Caco-2 (cell line): ENCODE results near the gene NDST1. TPM values are rescaled to one million over a fixed set of nuclear protein-coding genes. Genes with fewer than 3 reads are reported as not detected.

ENCODE experiments used
- BruUV-seq: library from RNA; stranded (reverse); fragments of 400-500 nt; replicated peaks from 2 replicates; lab custom pipeline; 2021; lab: Mats Ljungman, UMichigan
- CTCF ChIA-PET: fragments of 300-600 bp; sonication (Branson Sonifier 250); formaldehyde crosslinking; loops from one replicate; lab custom pipeline; 2022; ENCODE audit warnings: antibody characterized with exemption; lab: Charles Lee
- POLR2A ChIA-PET: fragments of 300-600 bp; sonication (Branson Sonifier 250); formaldehyde crosslinking; loops from one replicate; lab custom pipeline; 2022; ENCODE audit warnings: antibody characterized with exemption; lab: Charles Lee
- DNase-seq, 2 experiments: peaks; one replicate each; pipeline versions ENCODE4 v3.0.0 to v3.0.0-alpha.2; 2020 to 2022
- H3K27me3 ChIP-seq: replicated peaks from 2 replicates; pipeline ENCODE4 v1.6.0; 2011; ENCODE audit warnings: low read length; ENCODE audit not compliant: control insufficient read depth, insufficient read depth
- H3K36me3 ChIP-seq: 2 replicates; pipeline ENCODE4 v1.5.1; 2011; ENCODE audit warnings: low read length; ENCODE audit not compliant: control insufficient read depth, insufficient read depth
- H3K4me1 ChIP-seq: fragments of 250-450 bp; sonication (Bioruptor Pico); 2 replicates; pipeline ENCODE4 v1.5.1; 2020; ENCODE audit warnings: mild to moderate bottlenecking
- H3K4me3 ChIP-seq: 2 replicates; pipeline ENCODE4 v1.5.1; 2011; ENCODE audit warnings: low read depth, mild to moderate bottlenecking, control low read depth, low read length
- H3K9me3 ChIP-seq: fragments of 250-450 bp; sonication (Bioruptor Pico); 2 replicates; pipeline ENCODE4 v1.5.1; 2020; ENCODE audit warnings: mild to moderate bottlenecking, moderate library complexity
- H3K27ac Mint-ChIP-seq: one replicate; pipeline ENCODE4 v1.8.0; 2022; ENCODE audit warnings: mixed read lengths; ENCODE audit not compliant: unreplicated experiment
- H3K27me3 Mint-ChIP-seq: one replicate; pipeline ENCODE4 v1.8.0; 2022; ENCODE audit warnings: mixed read lengths; ENCODE audit not compliant: insufficient read depth, unreplicated experiment
- H3K36me3 Mint-ChIP-seq: one replicate; pipeline ENCODE4 v1.8.0; 2022; ENCODE audit warnings: mild to moderate bottlenecking, mixed read lengths; ENCODE audit not compliant: insufficient read depth, unreplicated experiment
- H3K4me1 Mint-ChIP-seq: one replicate; pipeline ENCODE4 v1.8.0; 2022; ENCODE audit warnings: low read depth, mixed read lengths; ENCODE audit not compliant: unreplicated experiment
- H3K4me3 Mint-ChIP-seq: one replicate; pipeline ENCODE4 v1.8.0; 2022; ENCODE audit warnings: mild to moderate bottlenecking, moderate library complexity, mixed read lengths; ENCODE audit not compliant: unreplicated experiment
- H3K9me3 Mint-ChIP-seq: one replicate; pipeline ENCODE4 v1.8.0; 2022; ENCODE audit warnings: mixed read lengths; ENCODE audit not compliant: unreplicated experiment
- CTCF ChIP-seq, 2 experiments: fragments of 200-600 bp in 1 of 2; IDR thresholded peaks; 1 replicate in 1 of 2; 2 replicates in 1 of 2; pipeline versions ENCODE4 v1.5.1 to v1.8.0; 2011 to 2022; ENCODE audit warnings: antibody characterized with exemption in 1 of 2, control low read depth in 1 of 2, inconsistent platforms in 1 of 2, low read depth in 1 of 2, low read length in 1 of 2, mild to moderate bottlenecking in 1 of 2, moderate library complexity in 1 of 2; ENCODE audit not compliant: insufficient read depth in 1 of 2, severe bottlenecking in 1 of 2, unreplicated experiment in 1 of 2
- intact Hi-C: fragments of 100-400 bp; cut with micrococcal nuclease; formaldehyde crosslinking; loops from one replicate; pipeline ENCODE4 v1.10.0; 2022; ENCODE audit not compliant: unreplicated experiment
- total RNA-seq: library from RNA; stranded (reverse); gene quantifications from 2 replicates; pipeline ENCODE4 v1.2.3, GENCODE V29; 2022

Gene NDST1
- total RNA-seq, 1 experiment from 2014 or later, result 110 TPM

GRCh38 chr5:150578781-150579461 lies 71.0 kb downstream of the NDST1 start:
- Histone ChIP-seq H3K9me3 (no peaks in the 10 kb centered on the region), H3K4me1 (peaks cover 54% of the 10 kb centered on the region), H3K27me3 (no peaks in the 10 kb centered on the region), H3K36me3 (no peaks in the 10 kb centered on the region), H3K4me3 (no peak overlapping the region)
- intact Hi-C loops, result no loop called here
- ChIA-PET POLR2A (no interaction called here), CTCF (no interaction called here)
- Mint-ChIP-seq H3K4me3 (no peak overlapping the region), H3K36me3 (no peaks in the 10 kb centered on the region), H3K4me1 (peaks cover 24% of the 10 kb centered on the region), H3K27ac (no peak overlapping the region), H3K27me3 (no peaks in the 10 kb centered on the region), H3K9me3 (no peaks in the 10 kb centered on the region)
- peak in 1 of 2 experiments; percentile 11 for DNase-seq
- TF ChIP-seq CTCF (IDR thresholded peaks at IDR 0.05; ENCODE audit: insufficient read depth in 1 of 2, low read depth in 1 of 2, low read length in 1 of 2, severe bottlenecking in 1 of 2, unreplicated experiment in 1 of 2), result no peak
- BruUV-seq, result no TSS peak

- H3K4me3 Mint-ChIP-seq, result no peak overlapping the region
- no peak overlapping the region for H3K27ac Mint-ChIP-seq
- Histone ChIP-seq H3K36me3 (no peaks in the 10 kb centered on the region), H3K27me3 (no peaks in the 10 kb centered on the region), H3K4me1 (peaks cover 56% of the 10 kb centered on the region), H3K9me3 (no peaks in the 10 kb centered on the region), H3K4me3 (no peak overlapping the region)
- intact Hi-C loops, result no loop called here
- no peak for TF ChIP-seq CTCF (IDR thresholded peaks at IDR 0.05; ENCODE audit: insufficient read depth in 1 of 2, low read depth in 1 of 2, low read length in 1 of 2, severe bottlenecking in 1 of 2, unreplicated experiment in 1 of 2)
- ChIA-PET POLR2A (interaction anchor here (1.0 kb wide), 1 partner anchor 60 kb away, joined by 3 read pairs; no protein-coding TSS in a partner anchor), CTCF (no interaction called here)
- BruUV-seq, result no TSS peak
- peaks cover 24% of the 10 kb centered on the region for H3K4me1 Mint-ChIP-seq
- H3K9me3 Mint-ChIP-seq, result no peaks in the 10 kb centered on the region
- peak in 1 of 2 experiments; percentile 31 for DNase-seq
- H3K36me3 Mint-ChIP-seq, result no peaks in the 10 kb centered on the region
- H3K27me3 Mint-ChIP-seq, result no peaks in the 10 kb centered on the region
Observed at GRCh38 chr5:150579462-150580400, 71.8 kb downstream of the NDST1 start.

GRCh38 chr5:150580917-150581316 lies 73.0 kb downstream of the NDST1 start:
- Mint-ChIP-seq H3K4me1 (peaks cover 21% of the 10 kb centered on the region), H3K9me3 (no peaks in the 10 kb centered on the region), H3K27ac (peak overlapping the region; percentile 92), H3K27me3 (no peaks in the 10 kb centered on the region), H3K4me3 (peak overlapping the region; percentile 48), H3K36me3 (no peaks in the 10 kb centered on the region)
- DNase-seq, result peak in 1 of 2 experiments; percentile 7
- no peaks in the 10 kb centered on the region for H3K36me3 ChIP-seq
- intact Hi-C loops, result no loop called here
- H3K27me3 ChIP-seq, result no peaks in the 10 kb centered on the region
- no peaks in the 10 kb centered on the region for H3K9me3 ChIP-seq
- ChIA-PET CTCF (no interaction called here), POLR2A (no interaction called here)
- peaks cover 61% of the 10 kb centered on the region for H3K4me1 ChIP-seq
- BruUV-seq, result no TSS peak
- TF ChIP-seq CTCF (IDR thresholded peaks at IDR 0.05; ENCODE audit: insufficient read depth in 1 of 2, low read depth in 1 of 2, low read length in 1 of 2, severe bottlenecking in 1 of 2, unreplicated experiment in 1 of 2), result no peak
- H3K4me3 ChIP-seq, result no peak overlapping the region
